ENCODE measurements around the gene TAPT1. TPM values are rescaled to one million over a fixed set of nuclear protein-coding genes. Genes with fewer than 3 reads are reported as not detected.

The TAPT1 gene
- total RNA-seq, 1 experiment from 2014 or later, result 11.1 TPM

DNA sequence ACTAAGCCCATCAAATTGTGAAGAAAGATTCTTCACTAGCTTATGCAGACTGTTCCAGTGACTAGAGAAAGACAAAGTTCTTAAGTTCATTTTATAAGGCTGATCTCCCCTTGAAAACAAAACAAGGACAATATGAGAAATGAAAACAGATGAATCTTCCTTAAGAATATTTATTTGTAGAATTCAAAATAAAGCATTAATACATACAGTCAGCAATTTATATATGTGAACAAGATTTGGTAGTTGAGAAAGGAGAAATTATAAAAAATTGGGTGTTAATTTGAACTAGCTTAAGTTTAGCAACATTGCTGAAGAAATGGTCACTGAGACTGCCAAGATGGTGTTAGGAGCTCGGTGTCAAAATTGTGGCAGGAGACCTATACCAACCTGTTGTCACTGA lies 41.4 kb upstream of the TAPT1 start:
- H3K27ac Mint-ChIP-seq, result no peak overlapping the region
- H2BK12ac ChIP-seq (ENCODE audit: insufficient read length, low read depth, low read length), result no peak overlapping the region
- H3K27me3 Mint-ChIP-seq (ENCODE audit: low read depth), result no peaks in the 10 kb centered on the region; the same call in 1 of the 2 replicates
- no peak overlapping the region for H2BK120ac ChIP-seq (ENCODE audit: low read depth, low read length, poor library complexity, severe bottlenecking)
- H3K18ac ChIP-seq (ENCODE audit: insufficient read length, low read depth, low read length), result no peak overlapping the region
- no peaks in the 10 kb centered on the region for H3K9me3 ChIP-seq (ENCODE audit: control insufficient read depth, low read depth, low read length)
- no peaks in the 10 kb centered on the region for H3K79me1 ChIP-seq (ENCODE audit: insufficient read depth, low read depth, low read length, poor library complexity, severe bottlenecking)
- H4K91ac ChIP-seq (ENCODE audit: insufficient read length, low read depth, low read length), result no peak overlapping the region
- no peak overlapping the region for H3K27ac ChIP-seq (ENCODE audit: insufficient read length, low read depth, low read length)
- H3K36me3 Mint-ChIP-seq (ENCODE audit: insufficient read depth in 1 of 3, low read depth in 3 of 3), result no peaks in the 10 kb centered on the region; a peak in 1 of 7 replicates
- no peak overlapping the region for H3K14ac ChIP-seq (ENCODE audit: insufficient read depth, low read length)
- no peak overlapping the region for H3K4me3 Mint-ChIP-seq
- no peak overlapping the region for H2BK20ac ChIP-seq (ENCODE audit: low read depth, low read length, poor library complexity, severe bottlenecking)
- DNase-seq, result no peak
- no peak overlapping the region for H3K23ac ChIP-seq (ENCODE audit: insufficient read length, low read depth, low read length)
- H3K4ac ChIP-seq (ENCODE audit: low read depth, low read length), result no peak overlapping the region
- H2AFZ ChIP-seq (ENCODE audit: low read length), result no peak overlapping the region
- H4K20me1 ChIP-seq (ENCODE audit: control insufficient read depth, insufficient read depth, insufficient read length), result no peaks in the 10 kb centered on the region
- no peak overlapping the region for H3K56ac ChIP-seq (ENCODE audit: insufficient read length, low read depth, low read length)
- no CpG with 5 or more reads among the region's 1 CpG for WGBS (ENCODE audit: extremely low coverage, insufficient read length, low lambda C conversion rate)
- H3K23me2 ChIP-seq (ENCODE audit: insufficient read length, low read depth, low read length, poor library complexity, severe bottlenecking), result no peaks in the 10 kb centered on the region
- H3T11ph ChIP-seq (ENCODE audit: low read length), result no peak overlapping the region
- H3K9me3 Mint-ChIP-seq, result no peaks in the 10 kb centered on the region
- H2BK5ac ChIP-seq (ENCODE audit: insufficient read length, low read length), result no peak overlapping the region
- H2AK5ac ChIP-seq (ENCODE audit: insufficient read length, low read length), result no peak overlapping the region
- H3K79me2 ChIP-seq (ENCODE audit: insufficient read depth, low read length), result no peaks in the 10 kb centered on the region
- H3K4me1 Mint-ChIP-seq, result peaks cover 0 to 2% of the 10 kb centered on the region in 2 experiments; a peak in 1 of 4 replicates
- H4K8ac ChIP-seq (replicated peaks; ENCODE audit: insufficient read length, low read depth, low read length), result no peak overlapping the region
- TF ChIP-seq, protein P1, sequence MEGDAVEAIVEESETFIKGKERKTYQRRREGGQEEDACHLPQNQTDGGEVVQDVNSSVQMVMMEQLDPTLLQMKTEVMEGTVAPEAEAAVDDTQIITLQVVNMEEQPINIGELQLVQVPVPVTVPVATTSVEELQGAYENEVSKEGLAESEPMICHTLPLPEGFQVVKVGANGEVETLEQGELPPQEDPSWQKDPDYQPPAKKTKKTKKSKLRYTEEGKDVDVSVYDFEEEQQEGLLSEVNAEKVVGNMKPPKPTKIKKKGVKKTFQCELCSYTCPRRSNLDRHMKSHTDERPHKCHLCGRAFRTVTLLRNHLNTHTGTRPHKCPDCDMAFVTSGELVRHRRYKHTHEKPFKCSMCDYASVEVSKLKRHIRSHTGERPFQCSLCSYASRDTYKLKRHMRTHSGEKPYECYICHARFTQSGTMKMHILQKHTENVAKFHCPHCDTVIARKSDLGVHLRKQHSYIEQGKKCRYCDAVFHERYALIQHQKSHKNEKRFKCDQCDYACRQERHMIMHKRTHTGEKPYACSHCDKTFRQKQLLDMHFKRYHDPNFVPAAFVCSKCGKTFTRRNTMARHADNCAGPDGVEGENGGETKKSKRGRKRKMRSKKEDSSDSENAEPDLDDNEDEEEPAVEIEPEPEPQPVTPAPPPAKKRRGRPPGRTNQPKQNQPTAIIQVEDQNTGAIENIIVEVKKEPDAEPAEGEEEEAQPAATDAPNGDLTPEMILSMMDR (conservative IDR thresholded peaks at IDR 0.05), result no peak
- no peak overlapping the region for H3K9ac ChIP-seq (ENCODE audit: extremely low read depth, insufficient read length, low read length)
- no peaks in the 10 kb centered on the region for H3K27me3 ChIP-seq (ENCODE audit: insufficient read depth, low read length)
- H3K4me1 ChIP-seq (ENCODE audit: insufficient read depth, low read length), result no peaks in the 10 kb centered on the region
- H2BK15ac ChIP-seq (ENCODE audit: low read depth, low read length), result no peak overlapping the region
- H4K5ac ChIP-seq (ENCODE audit: insufficient read length, low read depth, low read length), result no peak overlapping the region
- H3K4me2 ChIP-seq (ENCODE audit: insufficient read depth, insufficient read length, low read length), result no peak overlapping the region
